Astrocyte of the cerebellum (primary cell): Measurements from ENCODE around the gene PIGL.

ENCODE experiments used
- DNase-seq: peaks from one replicate; pipeline ENCODE4 v3.0.0-alpha.2; 2011; ENCODE audit warnings: low read depth
- H3K4me3 ChIP-seq: 2 replicates; pipeline ENCODE4 v1.5.1; 2011; ENCODE audit warnings: mild to moderate bottlenecking, low read depth, low read length, moderate library complexity
- CTCF ChIP-seq: IDR thresholded peaks from 2 replicates; pipeline ENCODE4 v1.5.1; 2012; ENCODE audit warnings: low read length, low read depth, moderate library complexity, mild to moderate bottlenecking; ENCODE audit errors: missing control alignments
- in situ Hi-C: cut with HindIII; loops from 2 replicates; pipeline ENCODE4 v1.10.0; 2017; ENCODE audit warnings: low sequenced_read_pairs

The PIGL gene

GRCh38 chr17:16339959-16340358 lies 122.9 kb downstream of the PIGL start:
- in situ Hi-C loops, result no loop called here
- TF ChIP-seq CTCF, result no peak
- H3K4me3 ChIP-seq, result no peak overlapping the region
- DNase-seq, result no peak

- DNase-seq, result no peak
- in situ Hi-C loops, result no loop called here
- no peak overlapping the region for H3K4me3 ChIP-seq
- TF ChIP-seq CTCF, result no peak
Observed at GRCh38 chr17:16342979-16343378, 126.0 kb downstream of the PIGL start.

- no peak overlapping the region for H3K4me3 ChIP-seq
- DNase-seq, result no peak
- no peak for TF ChIP-seq CTCF
- in situ Hi-C loops, result no loop called here
Observed at GRCh38 chr17:16343569-16343968, 126.6 kb downstream of the PIGL start.

GRCh38 chr17:16345565-16345964 lies 128.6 kb downstream of the PIGL start:
- no peak for TF ChIP-seq CTCF
- DNase-seq, result no peak
- H3K4me3 ChIP-seq, result no peak overlapping the region
- in situ Hi-C loops, result no loop called here

GRCh38 chr17:16346721-16347271 lies 129.8 kb downstream of the PIGL start:
- H3K4me3 ChIP-seq, result no peak overlapping the region
- no peak for TF ChIP-seq CTCF
- no peak for DNase-seq
- in situ Hi-C loops, result no loop called here

GRCh38 chr17:16348586-16348985 lies 131.6 kb downstream of the PIGL start:
- in situ Hi-C loops, result no loop called here
- no peak overlapping the region for H3K4me3 ChIP-seq
- no peak for DNase-seq
- no peak for TF ChIP-seq CTCF

GRCh38 chr17:16349431-16349830 lies 132.4 kb downstream of the PIGL start:
- DNase-seq, result no peak
- no peak for TF ChIP-seq CTCF
- H3K4me3 ChIP-seq, result no peak overlapping the region
- in situ Hi-C loops, result no loop called here
